DMS153 treated with DMSO at 0.1 percent for 48 hours (cell line): ENCODE measurements around the gene STK38.
A peak's percentile ranks its signal among the peaks of the same experiment; 100 is the strongest.

Experiments used
- DNase-seq: peaks from one replicate; lab custom pipeline; 2025; ENCODE audit not compliant: unreplicated experiment; lab: John Stamatoyannopoulos, UW

Gene STK38

GRCh38 chr6:36524871-36525270 is 22.4 kb downstream of the STK38 start:
- DNase-seq, result no peak

GRCh38 chr6:36523936-36524499 is 23.3 kb downstream of the STK38 start:
- DNase-seq, result no peak

- no peak for DNase-seq
Measured at GRCh38 chr6:36523451-36523850, 23.8 kb downstream of the STK38 start.

- DNase-seq, result peak; percentile 29
Measured at GRCh38 chr6:36519352-36519751, 27.9 kb downstream of the STK38 start.

GRCh38 chr6:36517408-36517807 is 29.9 kb downstream of the STK38 start:
- DNase-seq, result no peak

GRCh38 chr6:36516988-36517387 is 30.3 kb downstream of the STK38 start:
- no peak for DNase-seq

GRCh38 chr6:36516559-36516958 is 30.7 kb downstream of the STK38 start:
- no peak for DNase-seq

GRCh38 chr6:36515844-36516243 is 31.4 kb downstream of the STK38 start:
- no peak for DNase-seq

- DNase-seq, result no peak
Measured at GRCh38 chr6:36514554-36515456, 32.5 kb downstream of the STK38 start.

- DNase-seq, result no peak
Measured at GRCh38 chr6:36510365-36510764, 36.9 kb downstream of the STK38 start.

- no peak for DNase-seq
Measured at GRCh38 chr6:36508532-36508931, 38.7 kb downstream of the STK38 start.

GRCh38 chr6:36506611-36507010 is 40.7 kb downstream of the STK38 start:
- DNase-seq, result no peak

GRCh38 chr6:36505744-36506534 is 41.3 kb downstream of the STK38 start:
- no peak for DNase-seq

GRCh38 chr6:36504982-36505381 is 42.3 kb downstream of the STK38 start:
- DNase-seq, result no peak

- DNase-seq, result no peak
Measured at GRCh38 chr6:36504181-36504580, 43.1 kb downstream of the STK38 start.

- no peak for DNase-seq
Measured at GRCh38 chr6:36501686-36502085, 45.6 kb downstream of the STK38 start.

GRCh38 chr6:36499918-36500317 is 47.4 kb downstream of the STK38 start:
- DNase-seq, result no peak

- no peak for DNase-seq
Measured at GRCh38 chr6:36495086-36495485, 52.2 kb downstream of the STK38 start.

GRCh38 chr6:36493859-36494258 is 53.4 kb downstream of the STK38 start:
- DNase-seq, result no peak

- DNase-seq, result no peak
Measured at GRCh38 chr6:36493319-36493718, 54.0 kb downstream of the STK38 start.

- DNase-seq, result no peak
Measured at GRCh38 chr6:36492621-36493020, 54.7 kb downstream of the STK38 start.

- no peak for DNase-seq
Measured at GRCh38 chr6:36492092-36492491, 55.2 kb downstream of the STK38 start.
